Thyroid gland (tissue), 4 donors: ENCODE results near the gene LYPD8. TPM values are rescaled to one million over a fixed set of nuclear protein-coding genes. Genes with fewer than 3 reads are reported as not detected.

Experiments used
- DNase-seq, 2 donors: peaks; one replicate each; pipeline ENCODE4 v3.0.0-alpha.2; 2019
- H3K27ac ChIP-seq, 3 donors: fragments of 200-600 bp; sonication (generic); 1 replicate in 2 of 3; 2 replicates in 1 of 3; pipeline ENCODE4 v1.5.1; 2016 to 2019; ENCODE audit warnings: mild to moderate bottlenecking in 1 of 3, moderate library complexity in 1 of 3
- H3K27me3 ChIP-seq: fragments of 200-600 bp; sonication (generic); one replicate; pipeline ENCODE4 v1.5.1; 2019
- H3K36me3 ChIP-seq, 2 donors: fragments of 200-600 bp; sonication (generic); one replicate each; pipeline ENCODE4 v1.5.1; 2016 to 2019
- H3K4me1 ChIP-seq, 2 donors: fragments of 200-600 bp; sonication (generic); one replicate each; pipeline ENCODE4 v1.5.1; 2017 to 2019
- H3K4me3 ChIP-seq, 3 donors: fragments of 200-600 bp; sonication (generic); replicated peaks in 1 of 3; 1 replicate in 2 of 3; 2 replicates in 1 of 3; pipeline ENCODE4 v1.5.1; 2016; ENCODE audit warnings: mild to moderate bottlenecking in 1 of 3
- H3K9me3 ChIP-seq: fragments of 200-600 bp; sonication (generic); one replicate; pipeline ENCODE4 v1.5.1; 2017
- CTCF ChIP-seq, 6 experiments: fragments of 200-600 bp in 3 of 6; fragments of 450-650 bp in 3 of 6; sonication (generic) in 3 of 6; IDR thresholded peaks; one replicate each; pipeline ENCODE4 v1.5.1; 2016 to 2019; ENCODE audit warnings: antibody characterized with exemption in 6 of 6, mild to moderate bottlenecking in 2 of 6, inconsistent platforms in 1 of 6, moderate library complexity in 1 of 6
- POLR2A ChIP-seq, 2 donors: fragments of 450-650 bp; IDR thresholded peaks; one replicate each; pipeline ENCODE4 v1.6.1; 2017; ENCODE audit warnings: antibody characterized with exemption in 2 of 2, mild to moderate bottlenecking in 2 of 2, moderate library complexity in 1 of 2
- WGBS, 2 donors: methylation state at CpG; one replicate each; pipeline ENCODE4 v1.1.5; 2017; 5-methylcytosine and 5-hydroxymethylcytosine counted together
- intact Hi-C: fragments of 100-400 bp; cut with DNase I; formaldehyde crosslinking; loops from one replicate; pipeline ENCODE4 v1.15.1; 2023
- total RNA-seq, 4 donors: library from RNA; depleted of rRNA; stranded (reverse); fragments of >200 nt; gene quantifications; one replicate each; pipeline ENCODE4 v1.2.3, GENCODE V29; 2016

The LYPD8 gene
- total RNA-seq, 4 donors from 2014 or later = not detected

DNA sequence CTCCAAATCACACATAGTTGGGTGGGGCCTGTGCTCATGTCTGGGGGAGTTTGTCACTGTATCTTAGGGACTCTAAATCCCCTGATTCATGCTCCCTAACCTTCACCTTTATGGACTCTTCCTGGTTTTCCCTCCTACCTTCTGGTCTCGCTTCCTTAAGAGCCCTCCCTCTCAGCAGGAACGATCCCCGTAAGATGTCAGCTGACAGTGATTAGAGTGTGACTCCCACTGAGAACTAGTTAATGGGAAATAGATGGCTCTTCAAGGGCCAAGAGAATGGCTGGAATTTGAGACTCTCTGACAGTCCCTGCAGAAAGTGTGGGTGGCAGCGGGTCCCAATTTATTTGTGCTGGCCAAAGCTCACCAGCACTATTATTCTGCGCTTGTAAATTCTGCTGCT, 22.0 kb downstream of the LYPD8 start:
- intact Hi-C loops = no loop called here
- Histone ChIP-seq H3K36me3 (no peaks in the 10 kb centered on the region), H3K4me3 (no peak overlapping the region), H3K9me3 (no peaks in the 10 kb centered on the region), H3K4me1 (no peaks in the 10 kb centered on the region), H3K27ac (no peak overlapping the region), H3K27me3 (no peaks in the 10 kb centered on the region)
- 75 to 84% methylated on average over 5 of the region's 5 CpGs for WGBS, 2 donors
- TF ChIP-seq CTCF (IDR thresholded peaks at IDR 0.05) (no peak), POLR2A (IDR thresholded peaks at IDR 0.05) (no peak)
- DNase-seq = no peak

DNA sequence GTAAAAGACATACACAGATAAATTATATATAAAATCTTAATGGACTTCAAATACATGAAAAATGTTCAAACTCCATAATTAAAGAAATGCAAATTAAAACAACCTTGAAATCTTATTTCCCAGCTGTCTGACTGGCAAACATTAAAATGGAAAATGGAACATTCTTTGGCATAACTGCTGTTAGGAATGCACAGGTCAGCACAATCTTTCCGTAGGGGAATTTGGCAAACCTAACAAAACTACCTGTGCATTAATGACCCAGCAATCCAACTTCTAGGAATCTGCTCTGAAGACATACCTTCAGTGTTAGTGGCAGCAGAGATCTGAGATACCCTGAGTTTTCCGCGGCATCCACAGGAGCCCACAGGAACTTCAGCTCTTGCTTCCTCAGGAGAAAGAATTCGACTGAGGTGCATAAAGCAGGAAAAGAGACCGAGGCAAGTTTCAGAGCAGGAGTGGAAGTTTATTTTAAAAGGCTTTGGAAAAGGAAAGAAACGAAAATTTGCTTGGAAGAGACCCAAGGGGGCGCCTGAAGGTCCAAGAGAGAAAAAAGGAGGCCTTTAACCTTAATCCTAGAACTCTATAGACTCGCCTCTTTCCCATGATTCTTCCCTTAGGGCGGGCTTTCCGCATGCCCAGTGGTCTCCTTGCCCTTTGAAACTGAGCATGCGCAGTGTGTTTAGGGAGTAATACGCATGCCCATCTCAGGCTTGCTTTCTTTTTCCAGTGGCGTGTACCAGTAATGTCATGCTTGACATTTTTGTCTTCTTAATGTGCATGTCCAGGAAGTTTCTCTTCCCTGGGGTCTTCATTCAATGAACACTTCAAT, 24.8 kb downstream of the LYPD8 start:
- intact Hi-C loops = no loop called here
- no peak overlapping the region for H3K27ac ChIP-seq
- H3K36me3 ChIP-seq = no peaks in the 10 kb centered on the region
- H3K4me3 ChIP-seq = no peak overlapping the region
- 75 to 79% methylated on average over 13 of the region's 13 CpGs for WGBS, 2 donors
- TF ChIP-seq CTCF (IDR thresholded peaks at IDR 0.05) (no peak), POLR2A (IDR thresholded peaks at IDR 0.05) (no peak)
- H3K27me3 ChIP-seq = no peaks in the 10 kb centered on the region
- H3K9me3 ChIP-seq = no peaks in the 10 kb centered on the region
- DNase-seq = no peak
- no peaks in the 10 kb centered on the region for H3K4me1 ChIP-seq

DNA sequence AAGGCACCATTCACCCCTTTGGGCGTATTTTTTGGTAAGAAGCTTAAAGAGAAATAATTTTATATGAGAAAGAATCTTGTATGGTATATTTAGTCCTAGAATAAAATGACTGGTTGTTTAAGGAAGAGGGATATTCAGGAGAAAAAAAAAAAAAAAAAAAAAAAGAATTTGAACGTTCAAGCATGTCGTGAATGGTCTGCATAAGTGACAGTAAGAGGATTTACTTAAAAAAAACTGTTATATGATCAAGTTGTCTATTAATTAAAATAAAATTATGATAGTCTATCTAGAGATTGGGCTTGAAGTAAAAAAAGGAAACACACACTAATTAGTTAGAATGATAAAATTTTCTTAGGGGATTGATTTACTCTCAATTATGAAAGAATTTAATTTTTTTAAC, 41.3 kb downstream of the LYPD8 start:
- no peak for TF ChIP-seq POLR2A (IDR thresholded peaks at IDR 0.05)
- no peak for TF ChIP-seq CTCF (IDR thresholded peaks at IDR 0.05)
- DNase-seq = no peak
- H3K4me1 ChIP-seq = no peaks in the 10 kb centered on the region

DNA sequence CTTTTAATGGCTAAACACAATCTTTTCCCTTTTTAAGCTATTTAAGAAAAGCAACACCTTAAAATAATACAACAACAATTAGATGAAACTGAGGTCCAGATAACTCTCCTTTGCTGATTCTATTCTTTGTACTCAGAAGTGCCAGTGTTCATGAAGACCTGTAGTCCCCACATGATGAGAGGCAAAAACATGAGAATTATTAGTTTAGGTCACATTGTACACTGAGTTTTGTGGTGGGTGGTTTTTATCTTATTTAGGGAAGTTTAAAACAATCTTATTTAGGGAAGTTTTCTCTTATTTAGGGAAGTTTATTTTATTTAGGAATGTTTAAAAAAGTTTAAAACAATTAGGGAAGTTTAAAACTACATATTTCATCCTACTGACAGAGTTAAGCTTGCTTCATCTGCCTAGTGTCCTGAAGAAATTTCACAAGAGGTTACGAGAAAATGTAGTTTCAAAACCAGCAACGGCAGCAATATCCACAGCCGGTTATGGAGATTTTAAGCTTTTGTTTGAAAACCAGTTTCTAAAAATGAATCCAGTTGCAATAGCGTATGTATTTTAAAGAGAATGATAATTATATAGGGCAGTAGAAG, 45.2 kb downstream of the LYPD8 start:
- WGBS, 2 donors = 78 to 79% methylated on average over 4 of the region's 4 CpGs
- H3K36me3 ChIP-seq = no peaks in the 10 kb centered on the region
- H3K27ac ChIP-seq = no peak overlapping the region
- H3K4me1 ChIP-seq = no peaks in the 10 kb centered on the region
- intact Hi-C loops = no loop called here
- no peaks in the 10 kb centered on the region for H3K9me3 ChIP-seq
- DNase-seq = no peak
- no peaks in the 10 kb centered on the region for H3K27me3 ChIP-seq
- no peak for TF ChIP-seq CTCF (IDR thresholded peaks at IDR 0.05)
- no peak for TF ChIP-seq POLR2A (IDR thresholded peaks at IDR 0.05)
- H3K4me3 ChIP-seq = no peak overlapping the region

More for the DNA sequence above, 41.3 kb downstream of the LYPD8 start:
- intact Hi-C loops = no loop called here
- H3K4me3 ChIP-seq = no peak overlapping the region
- no peaks in the 10 kb centered on the region for H3K27me3 ChIP-seq
- H3K9me3 ChIP-seq = no peaks in the 10 kb centered on the region
- WGBS, 2 donors = 39 to 46% methylated on average over 3 of the region's 3 CpGs
- H3K36me3 ChIP-seq = no peaks in the 10 kb centered on the region
- H3K27ac ChIP-seq = no peak overlapping the region

- no peaks in the 10 kb centered on the region for H3K4me1 ChIP-seq
- no peaks in the 10 kb centered on the region for H3K27me3 ChIP-seq
- no peak overlapping the region for H3K27ac ChIP-seq
- intact Hi-C loops = no loop called here
- no peaks in the 10 kb centered on the region for H3K9me3 ChIP-seq
- 56 to 58% methylated on average over 1 to 2 of the region's 2 CpGs for WGBS, 2 donors
- TF ChIP-seq POLR2A (IDR thresholded peaks at IDR 0.05) = no peak
- no peak for DNase-seq
- H3K36me3 ChIP-seq = no peaks in the 10 kb centered on the region
- H3K4me3 ChIP-seq = no peak overlapping the region
Measured at GRCh38 chr1:248704606-248705005, 51.0 kb downstream of the LYPD8 start.
